Measurements from ENCODE around the gene CAVIN4.

GRCh38 chr9:100626949-100627348 is 49.1 kb downstream of the CAVIN4 start:
- TF ChIP-seq IRF2 (CRISPR knock-in tag; IDR thresholded peaks at IDR 0.05) (no peak), GATA2 (CRISPR knock-in tag; IDR thresholded peaks at IDR 0.05) (no peak), ESRRA (IDR thresholded peaks at IDR 0.05; ENCODE audit: borderline replicate concordance, low read depth) (no peak), HDAC1 (IDR thresholded peaks at IDR 0.05) (no peak), STAT6 (CRISPR knock-in tag; IDR thresholded peaks at IDR 0.05) (no peak), MAFF (IDR thresholded peaks at IDR 0.05; ENCODE audit: low read length) (no peak), COPS2 (conservative IDR thresholded peaks at IDR 0.05) (no peak), ZBTB17 (CRISPR knock-in tag; IDR thresholded peaks at IDR 0.05) (no peak), CTCF (IDR thresholded peaks at IDR 0.05 in 2 of 3, conservative IDR thresholded peaks at IDR 0.05 in 1 of 3; ENCODE audit: insufficient read depth in 2 of 3, low read depth in 1 of 3, low read length in 3 of 3) (no peak), GTF2A2 (tag; IDR thresholded peaks at IDR 0.05) (no peak), RBM14 (IDR thresholded peaks at IDR 0.05; ENCODE audit: borderline replicate concordance, insufficient read depth, low read depth, low read length) (no peak), FOXJ3 (CRISPR knock-in tag; IDR thresholded peaks at IDR 0.05) (no peak), HDAC8 (tag; IDR thresholded peaks at IDR 0.05) (no peak)
